HEK293 (cell line): ENCODE data around the gene POLR2E.

Experiments
- CTCF ChIP-seq: fragments of 450-650 bp; formaldehyde crosslinking; IDR thresholded peaks from 2 replicates; pipeline ENCODE4 v1.5.1; 2016; ENCODE audit warnings: missing biosample characterization, missing genetic modification characterization
- KLF9 ChIP-seq: fragments of 450-650 bp; formaldehyde crosslinking; IDR thresholded peaks from 2 replicates; pipeline ENCODE4 v1.5.1; 2016; ENCODE audit warnings: missing biosample characterization, missing genetic modification characterization, low read depth
- MZF1 ChIP-seq: fragments of 450-650 bp; formaldehyde crosslinking; IDR thresholded peaks from 2 replicates; pipeline ENCODE4 v1.5.1; 2017; ENCODE audit warnings: missing biosample characterization, missing genetic modification characterization, borderline replicate concordance
- REPIN1 ChIP-seq: fragments of 450-650 bp; formaldehyde crosslinking; IDR thresholded peaks from 2 replicates; pipeline ENCODE4 v1.5.1; 2017; ENCODE audit warnings: missing biosample characterization, missing genetic modification characterization, low read depth
- ZFHX2 ChIP-seq: fragments of 450-650 bp; formaldehyde crosslinking; conservative IDR thresholded peaks from 2 replicates; pipeline ENCODE4 v1.5.1; 2016; ENCODE audit warnings: missing biosample characterization, missing genetic modification characterization
- ZFP41 ChIP-seq: fragments of 450-650 bp; formaldehyde crosslinking; IDR thresholded peaks from 2 replicates; pipeline ENCODE4 v1.5.1; 2016; ENCODE audit warnings: missing biosample characterization, missing genetic modification characterization, borderline replicate concordance
- ZNF121 ChIP-seq: fragments of 450-650 bp; formaldehyde crosslinking; IDR thresholded peaks from 2 replicates; pipeline ENCODE4 v1.5.1; 2016; ENCODE audit warnings: missing biosample characterization, missing genetic modification characterization
- ZNF138 ChIP-seq: fragments of 450-650 bp; formaldehyde crosslinking; IDR thresholded peaks from 2 replicates; pipeline ENCODE4 v1.5.1; 2016; ENCODE audit warnings: missing biosample characterization, missing genetic modification characterization, borderline replicate concordance
- ZNF169 ChIP-seq: fragments of 450-650 bp; formaldehyde crosslinking; IDR thresholded peaks from 2 replicates; pipeline ENCODE4 v1.5.1; 2016; ENCODE audit warnings: missing biosample characterization, missing genetic modification characterization
- ZNF175 ChIP-seq: fragments of 450-650 bp; formaldehyde crosslinking; IDR thresholded peaks from 2 replicates; pipeline ENCODE4 v1.5.1; 2016; ENCODE audit warnings: missing biosample characterization, missing genetic modification characterization
- ZNF248 ChIP-seq: fragments of 450-650 bp; formaldehyde crosslinking; IDR thresholded peaks from 2 replicates; pipeline ENCODE4 v1.5.1; 2017; ENCODE audit warnings: missing biosample characterization, missing genetic modification characterization
- ZNF266 ChIP-seq: fragments of 450-650 bp; formaldehyde crosslinking; IDR thresholded peaks from 2 replicates; pipeline ENCODE4 v1.5.1; 2016; ENCODE audit warnings: missing biosample characterization, missing genetic modification characterization, low read depth
- ZNF280C ChIP-seq: fragments of 450-650 bp; formaldehyde crosslinking; IDR thresholded peaks from 2 replicates; pipeline ENCODE4 v1.5.1; 2016; ENCODE audit warnings: missing biosample characterization, missing genetic modification characterization
- ZNF449 ChIP-seq: fragments of 450-650 bp; formaldehyde crosslinking; IDR thresholded peaks from 2 replicates; pipeline ENCODE4 v1.5.1; 2017; ENCODE audit warnings: missing biosample characterization, mild to moderate bottlenecking, missing genetic modification characterization, moderate library complexity
- ZNF561 ChIP-seq: fragments of 450-650 bp; IDR thresholded peaks from 2 replicates; pipeline ENCODE4 v1.5.1; 2018; ENCODE audit warnings: missing biosample characterization, missing genetic modification characterization, borderline replicate concordance
- ZNF645 ChIP-seq: fragments of 450-650 bp; formaldehyde crosslinking; IDR thresholded peaks from 2 replicates; pipeline ENCODE4; 2016; ENCODE audit warnings: missing biosample characterization, missing genetic modification characterization
- ZNF785 ChIP-seq: fragments of 450-650 bp; formaldehyde crosslinking; IDR thresholded peaks from 2 replicates; pipeline ENCODE4 v1.5.1; 2016; ENCODE audit warnings: missing biosample characterization, missing genetic modification characterization
- ZNF791 ChIP-seq: fragments of 450-650 bp; formaldehyde crosslinking; IDR thresholded peaks from 2 replicates; pipeline ENCODE4 v1.5.1; 2016; ENCODE audit warnings: missing biosample characterization, missing genetic modification characterization
- TF ChIP-seq, protein P1 (sequence below): fragments of 450-650 bp; formaldehyde crosslinking; IDR thresholded peaks from 2 replicates; pipeline ENCODE4 v1.5.1; 2017; ENCODE audit warnings: missing biosample characterization, missing genetic modification characterization
- TF ChIP-seq, protein P2 (sequence below): fragments of 450-650 bp; formaldehyde crosslinking; IDR thresholded peaks from 2 replicates; pipeline ENCODE4 v1.5.1; 2016; ENCODE audit warnings: missing biosample characterization, missing genetic modification characterization, low read depth
- TF ChIP-seq, protein P3 (sequence below): fragments of 450-650 bp; formaldehyde crosslinking; IDR thresholded peaks from 2 replicates; pipeline ENCODE4 v1.5.1; 2016; ENCODE audit warnings: missing biosample characterization, missing genetic modification characterization
- TF ChIP-seq, protein P4 (sequence below): IDR thresholded peaks from 2 replicates; pipeline ENCODE4 v1.6.1; 2011; ENCODE audit warnings: mild to moderate bottlenecking, low read depth, low read length, borderline replicate concordance

Gene POLR2E

GRCh38 chr19:1106841-1107660 is 11.9 kb upstream of the POLR2E start (continued):
- TF ChIP-seq CTCF (tag by site-specific recombination), result peak; percentile 52
- TF ChIP-seq ZFHX2 (tag by site-specific recombination), result no peak; the same call in 1 of the 2 replicates
- no peak for TF ChIP-seq ZNF280C (tag by site-specific recombination)
- TF ChIP-seq MZF1 (tag by site-specific recombination), result no peak
- TF ChIP-seq KLF9, result no peak
- no peak for TF ChIP-seq ZNF266 (tag by site-specific recombination)
- no peak for TF ChIP-seq ZNF175 (tag by site-specific recombination)
- no peak for TF ChIP-seq REPIN1 (tag by site-specific recombination)
- TF ChIP-seq ZNF791 (tag by site-specific recombination), result no peak
- no peak for TF ChIP-seq ZNF645 (tag by site-specific recombination)
- no peak for TF ChIP-seq ZNF561
- peak; percentile 48; the same call in 1 of the 2 replicates for TF ChIP-seq ZNF121 (tag by site-specific recombination)
- TF ChIP-seq, protein P1, sequence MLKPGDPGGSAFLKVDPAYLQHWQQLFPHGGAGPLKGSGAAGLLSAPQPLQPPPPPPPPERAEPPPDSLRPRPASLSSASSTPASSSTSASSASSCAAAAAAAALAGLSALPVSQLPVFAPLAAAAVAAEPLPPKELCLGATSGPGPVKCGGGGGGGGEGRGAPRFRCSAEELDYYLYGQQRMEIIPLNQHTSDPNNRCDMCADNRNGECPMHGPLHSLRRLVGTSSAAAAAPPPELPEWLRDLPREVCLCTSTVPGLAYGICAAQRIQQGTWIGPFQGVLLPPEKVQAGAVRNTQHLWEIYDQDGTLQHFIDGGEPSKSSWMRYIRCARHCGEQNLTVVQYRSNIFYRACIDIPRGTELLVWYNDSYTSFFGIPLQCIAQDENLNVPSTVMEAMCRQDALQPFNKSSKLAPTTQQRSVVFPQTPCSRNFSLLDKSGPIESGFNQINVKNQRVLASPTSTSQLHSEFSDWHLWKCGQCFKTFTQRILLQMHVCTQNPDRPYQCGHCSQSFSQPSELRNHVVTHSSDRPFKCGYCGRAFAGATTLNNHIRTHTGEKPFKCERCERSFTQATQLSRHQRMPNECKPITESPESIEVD (tag by site-specific recombination), result no peak
- TF ChIP-seq ZNF785 (tag by site-specific recombination), result no peak
- TF ChIP-seq, protein P2, sequence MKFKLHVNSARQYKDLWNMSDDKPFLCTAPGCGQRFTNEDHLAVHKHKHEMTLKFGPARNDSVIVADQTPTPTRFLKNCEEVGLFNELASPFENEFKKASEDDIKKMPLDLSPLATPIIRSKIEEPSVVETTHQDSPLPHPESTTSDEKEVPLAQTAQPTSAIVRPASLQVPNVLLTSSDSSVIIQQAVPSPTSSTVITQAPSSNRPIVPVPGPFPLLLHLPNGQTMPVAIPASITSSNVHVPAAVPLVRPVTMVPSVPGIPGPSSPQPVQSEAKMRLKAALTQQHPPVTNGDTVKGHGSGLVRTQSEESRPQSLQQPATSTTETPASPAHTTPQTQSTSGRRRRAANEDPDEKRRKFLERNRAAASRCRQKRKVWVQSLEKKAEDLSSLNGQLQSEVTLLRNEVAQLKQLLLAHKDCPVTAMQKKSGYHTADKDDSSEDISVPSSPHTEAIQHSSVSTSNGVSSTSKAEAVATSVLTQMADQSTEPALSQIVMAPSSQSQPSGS, result no peak
- no peak for TF ChIP-seq ZNF169 (tag by site-specific recombination)
- TF ChIP-seq ZNF449 (tag by site-specific recombination), result peak; percentile 45; the same call in 1 of the 2 replicates
- TF ChIP-seq ZNF138, result no peak
- TF ChIP-seq ZNF248 (tag by site-specific recombination), result no peak
- TF ChIP-seq, protein P3, sequence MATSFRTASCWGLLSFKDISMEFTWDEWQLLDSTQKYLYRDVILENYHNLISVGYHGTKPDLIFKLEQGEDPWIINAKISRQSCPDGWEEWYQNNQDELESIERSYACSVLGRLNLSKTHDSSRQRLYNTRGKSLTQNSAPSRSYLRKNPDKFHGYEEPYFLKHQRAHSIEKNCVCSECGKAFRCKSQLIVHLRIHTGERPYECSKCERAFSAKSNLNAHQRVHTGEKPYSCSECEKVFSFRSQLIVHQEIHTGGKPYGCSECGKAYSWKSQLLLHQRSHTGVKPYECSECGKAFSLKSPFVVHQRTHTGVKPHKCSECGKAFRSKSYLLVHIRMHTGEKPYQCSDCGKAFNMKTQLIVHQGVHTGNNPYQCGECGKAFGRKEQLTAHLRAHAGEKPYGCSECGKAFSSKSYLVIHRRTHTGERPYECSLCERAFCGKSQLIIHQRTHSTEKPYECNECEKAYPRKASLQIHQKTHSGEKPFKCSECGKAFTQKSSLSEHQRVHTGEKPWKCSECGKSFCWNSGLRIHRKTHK, result no peak
- no peak for TF ChIP-seq ZFP41
- TF ChIP-seq, protein P4, sequence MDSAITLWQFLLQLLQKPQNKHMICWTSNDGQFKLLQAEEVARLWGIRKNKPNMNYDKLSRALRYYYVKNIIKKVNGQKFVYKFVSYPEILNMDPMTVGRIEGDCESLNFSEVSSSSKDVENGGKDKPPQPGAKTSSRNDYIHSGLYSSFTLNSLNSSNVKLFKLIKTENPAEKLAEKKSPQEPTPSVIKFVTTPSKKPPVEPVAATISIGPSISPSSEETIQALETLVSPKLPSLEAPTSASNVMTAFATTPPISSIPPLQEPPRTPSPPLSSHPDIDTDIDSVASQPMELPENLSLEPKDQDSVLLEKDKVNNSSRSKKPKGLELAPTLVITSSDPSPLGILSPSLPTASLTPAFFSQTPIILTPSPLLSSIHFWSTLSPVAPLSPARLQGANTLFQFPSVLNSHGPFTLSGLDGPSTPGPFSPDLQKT, result no peak
